Astrocyte (in vitro differentiated cells and primary cell): ENCODE data around the gene ACADS.

Experiments used
- CTCF ChIP-seq: IDR thresholded peaks from 2 replicates; pipeline ENCODE4 v1.5.1; 2011; ENCODE audit warnings: low read depth, mild to moderate bottlenecking, inconsistent platforms, low read length, moderate library complexity; ENCODE audit not compliant: insufficient read depth
- EZH2 ChIP-seq: IDR thresholded peaks from 2 replicates; pipeline ENCODE4 v1.6.1; 2012; ENCODE audit warnings: mild to moderate bottlenecking, low read length, inconsistent platforms; ENCODE audit not compliant: insufficient read depth

DNA sequence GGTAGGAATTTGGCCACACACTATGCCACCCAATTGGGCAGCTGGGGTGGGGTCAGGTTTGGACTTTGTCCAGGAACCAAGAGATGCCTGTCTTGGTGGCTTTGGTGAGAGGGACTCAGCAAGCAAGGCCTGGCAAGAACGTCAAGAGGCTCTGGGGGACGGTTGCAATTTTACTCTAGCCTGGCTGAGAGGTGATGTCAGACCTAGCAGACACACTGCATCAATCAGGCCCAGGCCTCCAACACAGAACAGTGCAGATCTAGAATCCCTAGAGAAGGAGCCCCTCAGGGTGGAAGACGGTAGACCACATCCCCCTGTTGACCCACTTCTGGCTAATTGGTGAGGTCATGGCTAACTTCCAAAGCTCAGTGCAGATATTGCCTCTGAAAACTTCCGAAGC lies 17.0 kb upstream of the ACADS start:
- TF ChIP-seq CTCF (no peak), EZH2 (no peak)
